Activated CD8-positive, alpha-beta memory T cell treated with anti-CD3 and anti-CD28 coated beads, Interleukin-2, amount 50 U/mL, for 1 hour (primary cell): ENCODE data around the gene TMEM92.
"Not testable (repeated sequence)": the region's sequence is repeated elsewhere in the genome, so short reads cannot be mapped to it uniquely, and the experiment has no call there.

ENCODE experiments used
- DNase-seq: peaks from one replicate; pipeline ENCODE4 v3.0.0-alpha.2; 2020; ENCODE audit errors: extremely low read depth

The TMEM92 gene

GRCh38 chr17:50276588-50277356 lies 2.5 kb downstream of the TMEM92 start:
- no peak for DNase-seq

GRCh38 chr17:50277357-50277754 lies 3.1 kb downstream of the TMEM92 start:
- DNase-seq: no peak

- no peak for DNase-seq
These were observed 4.4 kb downstream of the TMEM92 start for GRCh38 chr17:50278526-50279180.

DNA sequence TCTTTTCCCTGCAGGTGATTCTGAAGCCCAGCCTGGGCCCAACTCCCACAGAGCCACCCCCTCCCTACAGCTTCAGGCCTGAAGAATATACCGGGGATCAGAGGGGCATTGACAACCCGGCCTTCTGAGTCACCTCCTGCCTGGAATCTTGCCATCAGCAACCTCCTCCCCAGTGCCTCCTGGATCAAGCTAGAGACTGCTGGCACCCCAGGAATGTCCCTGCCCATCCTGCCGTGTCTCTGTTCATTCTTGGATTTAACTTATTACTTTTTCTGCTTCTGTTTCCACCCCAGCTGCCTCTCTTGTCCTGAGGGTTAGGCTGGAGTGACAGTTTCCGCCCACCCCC lies 4.9 kb downstream of the TMEM92 start:
- no peak for DNase-seq

DNA sequence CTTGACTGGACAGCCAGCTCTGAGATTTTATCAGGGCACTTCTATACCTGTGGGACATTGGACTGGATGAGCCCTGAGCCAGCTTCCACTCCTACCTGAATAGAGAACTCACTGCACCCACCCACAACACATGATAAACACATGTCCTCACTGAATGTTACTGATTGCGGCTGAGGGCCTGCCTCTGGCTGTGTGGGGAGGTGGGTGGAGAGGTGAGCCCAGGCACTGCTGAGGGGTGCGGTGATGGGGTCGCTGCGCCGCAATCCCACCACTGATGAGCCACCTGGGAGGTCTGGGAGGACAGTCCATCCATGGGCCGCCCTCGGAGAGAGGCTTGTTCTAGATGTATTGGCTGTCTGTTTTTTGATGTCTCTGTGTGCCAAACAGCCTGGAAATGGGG lies 5.4 kb downstream of the TMEM92 start:
- no peak for DNase-seq

GRCh38 chr17:50280068-50280467 lies 5.8 kb downstream of the TMEM92 start:
- DNase-seq: no peak

GRCh38 chr17:50280801-50281441 lies 6.7 kb downstream of the TMEM92 start:
- no peak for DNase-seq

DNA sequence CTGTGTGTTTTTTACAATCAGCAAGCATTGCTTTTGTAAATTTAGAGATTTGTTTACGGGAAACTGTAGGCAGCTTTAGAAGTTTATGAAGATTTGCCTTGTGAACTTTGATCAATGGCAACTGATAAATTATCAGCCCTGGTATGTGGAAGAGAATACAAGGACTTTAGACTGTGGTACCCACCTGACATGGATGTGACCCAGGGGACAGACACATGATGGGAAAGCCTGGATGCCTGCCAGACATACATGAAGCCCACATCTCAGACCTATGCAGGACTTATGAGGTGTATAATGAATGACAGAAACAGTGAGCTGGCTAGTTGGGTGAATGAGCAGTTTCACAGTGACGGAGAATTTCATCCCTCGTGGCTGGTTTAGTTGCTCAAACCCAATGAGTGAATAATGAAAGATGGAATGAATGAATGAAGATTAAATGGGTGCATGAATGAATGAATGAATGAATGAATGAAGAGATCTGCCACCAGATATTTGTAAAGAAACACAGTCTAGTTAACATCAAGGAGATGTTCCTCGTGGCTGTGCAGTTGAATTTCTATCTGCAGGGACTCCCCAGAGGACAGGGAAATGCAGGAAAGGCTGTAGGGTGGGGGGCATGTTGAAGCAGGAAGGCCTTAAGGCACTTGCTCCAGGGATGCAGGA lies 7.6 kb downstream of the TMEM92 start:
- DNase-seq: no peak

GRCh38 chr17:50283246-50283645 lies 9.0 kb downstream of the TMEM92 start:
- DNase-seq: no peak

- no peak for DNase-seq
These were observed 9.4 kb downstream of the TMEM92 start for GRCh38 chr17:50283714-50284113.

GRCh38 chr17:50285941-50286340 lies 11.7 kb downstream of the TMEM92 start:
- DNase-seq: no peak

DNA sequence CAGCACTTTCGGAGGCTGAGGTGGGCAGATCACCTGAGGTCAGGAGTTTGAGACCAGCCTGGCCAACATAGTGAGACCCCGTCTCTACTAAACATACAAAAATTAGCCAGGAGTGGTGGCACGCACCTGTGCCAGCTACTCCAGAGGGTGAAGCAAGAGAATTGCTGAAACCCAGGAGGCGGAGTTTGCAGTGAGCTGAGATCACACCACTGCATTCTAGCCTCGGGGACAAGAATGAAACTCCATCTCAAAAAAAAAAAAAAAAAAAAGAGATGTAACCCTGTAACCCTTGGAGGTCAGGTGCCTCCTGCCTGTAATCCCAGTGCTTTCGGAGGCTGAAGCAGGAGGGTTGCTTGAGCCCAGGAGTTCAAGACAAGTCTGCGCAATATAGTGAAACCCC lies 13.0 kb downstream of the TMEM92 start:
- not testable (repeated sequence) for DNase-seq

GRCh38 chr17:50288306-50288705 lies 14.0 kb downstream of the TMEM92 start:
- DNase-seq: no peak

- no peak for DNase-seq
These were observed 15.0 kb downstream of the TMEM92 start for GRCh38 chr17:50289278-50289677.

DNA sequence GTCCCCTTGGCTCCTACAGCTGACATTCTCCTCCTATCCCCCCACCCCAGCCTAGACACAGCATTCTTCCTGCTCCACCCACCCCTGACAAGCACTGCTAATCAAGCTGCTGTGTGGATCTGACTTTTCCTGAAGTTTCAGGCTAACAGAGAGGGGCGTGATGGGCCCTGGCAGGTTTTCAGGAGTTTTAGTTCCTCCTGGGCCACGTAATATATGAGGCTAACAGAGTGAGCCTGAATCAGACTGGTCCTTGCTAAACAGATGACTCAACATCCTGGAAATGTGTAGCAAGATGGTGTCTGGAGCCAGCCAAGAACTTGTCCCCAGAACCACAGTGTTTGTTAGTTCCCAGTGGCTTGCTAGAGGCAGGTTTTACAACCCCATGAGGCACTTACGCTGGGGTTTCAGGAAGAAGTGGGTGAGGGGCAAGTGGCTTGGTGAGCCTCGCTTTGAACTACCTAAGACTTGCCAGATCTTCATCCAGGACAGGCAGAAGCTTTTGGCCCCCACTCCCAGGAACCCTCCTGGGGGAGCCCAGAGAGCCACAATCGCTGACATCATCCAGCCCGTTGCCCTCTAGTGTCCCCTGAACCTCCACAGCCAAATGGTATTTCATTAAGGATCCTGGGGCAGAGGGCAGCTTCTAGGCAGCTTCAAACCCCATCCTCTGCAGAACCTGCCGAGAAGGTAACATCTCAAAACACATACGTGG lies 15.9 kb downstream of the TMEM92 start:
- no peak for DNase-seq

- DNase-seq: no peak
These were observed 16.7 kb downstream of the TMEM92 start for GRCh38 chr17:50290933-50291332.

GRCh38 chr17:50292465-50292864 lies 18.2 kb downstream of the TMEM92 start:
- no peak for DNase-seq

- DNase-seq: no peak
These were observed 20.8 kb downstream of the TMEM92 start for GRCh38 chr17:50295021-50295420.

DNA sequence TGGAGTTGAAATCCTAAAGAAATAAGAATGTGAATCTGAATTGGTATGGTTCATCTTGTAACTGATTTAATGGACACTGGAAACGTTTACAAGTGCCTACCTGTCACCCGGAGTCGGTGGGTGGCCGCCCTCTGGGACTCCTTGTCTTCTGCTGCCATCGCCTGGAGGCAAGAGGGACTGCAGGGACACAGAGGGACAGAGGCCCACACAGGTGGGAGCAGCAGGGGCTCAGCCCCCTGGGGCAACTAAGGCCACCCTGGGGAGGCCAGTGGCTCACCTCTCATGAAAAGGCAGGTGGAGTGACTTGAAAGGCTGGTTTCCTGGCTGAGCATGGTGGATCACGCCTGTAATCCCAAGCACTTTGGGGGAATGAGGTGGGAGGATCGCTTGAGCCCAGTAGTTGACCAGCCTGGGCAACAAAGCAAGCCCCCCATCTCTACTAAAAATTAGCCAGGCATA lies 23.2 kb downstream of the TMEM92 start:
- peak; percentile 40 for DNase-seq

- no peak for DNase-seq
These were observed 23.8 kb downstream of the TMEM92 start for GRCh38 chr17:50298018-50298417.

GRCh38 chr17:50299776-50300175 lies 25.5 kb downstream of the TMEM92 start:
- DNase-seq: no peak

GRCh38 chr17:50300824-50301223 lies 26.6 kb downstream of the TMEM92 start:
- not testable (repeated sequence) for DNase-seq
